MCF 10A (cell line): Measurements from ENCODE around the gene DDX1. TPM values are rescaled to one million over a fixed set of nuclear protein-coding genes. Genes with fewer than 3 reads are reported as not detected.
"Not testable (repeated sequence)": the region's sequence is repeated elsewhere in the genome, so short reads cannot be mapped to it uniquely, and the experiment has no call there.

Source experiments
- BruUV-seq: library from RNA; stranded (reverse); fragments of 400-500 nt; replicated peaks from 2 replicates; lab custom pipeline; 2021; lab: Mats Ljungman, UMichigan
- CTCF ChIA-PET: fragments of 300-600 bp; sonication (Branson Sonifier 250); formaldehyde crosslinking; extraction: SDS; loops from one replicate; lab custom pipeline; 2021; ENCODE audit warnings: antibody characterized with exemption, inconsistent platforms; lab: Yijun Ruan, JAX
- POLR2A ChIA-PET: fragments of 300-600, 350-650 bp; sonication (Branson Sonifier 250); formaldehyde crosslinking; extraction: SDS; loops from one replicate; lab custom pipeline; 2020; ENCODE audit warnings: antibody characterized with exemption, inconsistent platforms; lab: Yijun Ruan, JAX
- DNase-seq: peaks from one replicate; pipeline ENCODE4 v3.0.0-alpha.2; 2018; ENCODE audit not compliant: unreplicated experiment
- H3K27ac Mint-ChIP-seq: one replicate; pipeline ENCODE4 v1.8.0; 2022; ENCODE audit warnings: mild to moderate bottlenecking, low read depth, mixed read lengths; ENCODE audit not compliant: unreplicated experiment
- H3K27me3 Mint-ChIP-seq: one replicate; pipeline ENCODE4 v1.8.0; 2022; ENCODE audit warnings: mixed read lengths; ENCODE audit not compliant: insufficient read depth, unreplicated experiment
- H3K36me3 Mint-ChIP-seq: one replicate; pipeline ENCODE4 v1.8.0; 2022; ENCODE audit warnings: mild to moderate bottlenecking, moderate library complexity, mixed read lengths; ENCODE audit not compliant: insufficient read depth, unreplicated experiment
- H3K4me1 Mint-ChIP-seq: one replicate; pipeline ENCODE4 v1.8.0; 2022; ENCODE audit warnings: mixed read lengths; ENCODE audit not compliant: insufficient read depth, unreplicated experiment
- H3K4me3 Mint-ChIP-seq: one replicate; pipeline ENCODE4 v1.8.0; 2022; ENCODE audit warnings: mild to moderate bottlenecking, moderate library complexity, mixed read lengths; ENCODE audit not compliant: unreplicated experiment
- H3K9me3 Mint-ChIP-seq: one replicate; pipeline ENCODE4 v1.8.0; 2022; ENCODE audit warnings: mixed read lengths; ENCODE audit not compliant: unreplicated experiment
- CTCF ChIP-seq: fragments of 200-600 bp; IDR thresholded peaks from one replicate; pipeline ENCODE4 v1.8.0; 2022; ENCODE audit warnings: antibody characterized with exemption, mild to moderate bottlenecking; ENCODE audit not compliant: unreplicated experiment
- intact Hi-C: fragments of 100-400 bp; cut with micrococcal nuclease; formaldehyde crosslinking; loops from 2 replicates; pipeline ENCODE4 v1.14.1; 2022
- total RNA-seq: library from RNA; stranded (reverse); gene quantifications from 2 replicates; pipeline ENCODE4 v1.2.3, GENCODE V29; 2022

DDX1 gene
- total RNA-seq, 1 experiment from 2014 or later, result 119 TPM

- intact Hi-C loops, result no loop called here
- no peak for DNase-seq
- no TSS peak for BruUV-seq
- POLR2A ChIA-PET, result interaction anchor here (1.7 kb wide), 2 partner anchors 8 to 15 kb away, joined by 6 to 8 read pairs; no protein-coding TSS in a partner anchor
- no peaks in the 10 kb centered on the region for H3K27me3 Mint-ChIP-seq
- peaks cover 88% of the 10 kb centered on the region for H3K36me3 Mint-ChIP-seq
- CTCF ChIA-PET, result interaction anchor here (0.6 kb wide), 1 partner anchor 11 kb away, joined by 3 read pairs; no protein-coding TSS in a partner anchor
- H3K4me3 Mint-ChIP-seq, result no peak overlapping the region
- H3K9me3 Mint-ChIP-seq, result no peaks in the 10 kb centered on the region
- H3K4me1 Mint-ChIP-seq, result no peaks in the 10 kb centered on the region
- TF ChIP-seq CTCF, result no peak
- no peak overlapping the region for H3K27ac Mint-ChIP-seq
Measured at GRCh38 chr2:15607709-15608391, 16.2 kb downstream of the DDX1 start.

GRCh38 chr2:15608392-15608761 lies 16.7 kb downstream of the DDX1 start:
- no peak overlapping the region for H3K4me3 Mint-ChIP-seq
- POLR2A ChIA-PET, result interaction anchor here (1.7 kb wide), 2 partner anchors 8 to 16 kb away, joined by 6 to 8 read pairs; no protein-coding TSS in a partner anchor
- BruUV-seq, result no TSS peak
- H3K9me3 Mint-ChIP-seq, result no peaks in the 10 kb centered on the region
- DNase-seq, result no peak
- TF ChIP-seq CTCF, result no peak
- no peaks in the 10 kb centered on the region for H3K27me3 Mint-ChIP-seq
- CTCF ChIA-PET, result interaction anchor here (0.6 kb wide), 1 partner anchor 12 kb away, joined by 3 read pairs; no protein-coding TSS in a partner anchor
- no peak overlapping the region for H3K27ac Mint-ChIP-seq
- no peaks in the 10 kb centered on the region for H3K4me1 Mint-ChIP-seq
- H3K36me3 Mint-ChIP-seq, result peaks cover 88% of the 10 kb centered on the region
- intact Hi-C loops, result no loop called here

- H3K27me3 Mint-ChIP-seq, result no peaks in the 10 kb centered on the region
- DNase-seq, result no peak
- intact Hi-C loops, result no loop called here
- peaks cover 88% of the 10 kb centered on the region for H3K36me3 Mint-ChIP-seq
- H3K9me3 Mint-ChIP-seq, result no peaks in the 10 kb centered on the region
- ChIA-PET POLR2A (interaction anchor here (0.7 to 1.7 kb wide), 3 partner anchors 9 to 17 kb away, joined by 3 to 8 read pairs (median 6); no protein-coding TSS in a partner anchor), CTCF (interaction anchor here (1.3 kb wide), 1 partner anchor 1000 kb away, joined by 3 read pairs; no protein-coding TSS in a partner anchor)
- no peaks in the 10 kb centered on the region for H3K4me1 Mint-ChIP-seq
- BruUV-seq, result no TSS peak
- H3K4me3 Mint-ChIP-seq, result no peak overlapping the region
- TF ChIP-seq CTCF, result no peak
- peak overlapping the region; percentile 16 for H3K27ac Mint-ChIP-seq
Measured at GRCh38 chr2:15609341-15610042, 17.8 kb downstream of the DDX1 start.

- Mint-ChIP-seq H3K4me1 (no peaks in the 10 kb centered on the region), H3K27me3 (no peaks in the 10 kb centered on the region), H3K27ac (peak overlapping the region; percentile 16), H3K36me3 (peaks cover 88% of the 10 kb centered on the region), H3K4me3 (no peak overlapping the region), H3K9me3 (no peaks in the 10 kb centered on the region)
- BruUV-seq, result no TSS peak
- no peak for TF ChIP-seq CTCF
- intact Hi-C loops, result no loop called here
- POLR2A ChIA-PET, result interaction anchor here (0.6 to 0.7 kb wide), 2 partner anchors 34 to 389 kb away, joined by 3 read pairs; no protein-coding TSS in a partner anchor
- CTCF ChIA-PET, result interaction anchor here (1.3 kb wide), 1 partner anchor 999 kb away, joined by 3 read pairs; no protein-coding TSS in a partner anchor
- no peak for DNase-seq
Measured at GRCh38 chr2:15610430-15610952, 18.8 kb downstream of the DDX1 start.

GRCh38 chr2:15612101-15612500 lies 20.4 kb downstream of the DDX1 start:
- DNase-seq, intact Hi-C loops, BruUV-seq, CTCF ChIA-PET, H3K27ac Mint-ChIP-seq, H3K4me1 Mint-ChIP-seq, H3K27me3 Mint-ChIP-seq, H3K4me3 Mint-ChIP-seq, H3K9me3 Mint-ChIP-seq: not testable (repeated sequence)
- H3K36me3 Mint-ChIP-seq, result peaks cover 82% of the 10 kb centered on the region
- POLR2A ChIA-PET, result interaction anchor here (0.7 kb wide), 1 partner anchor 20 kb away, joined by 3 read pairs; no protein-coding TSS in a partner anchor
